ENCODE measurements around the gene EIF2B4.
"Not testable (repeated sequence)": the region's sequence is repeated elsewhere in the genome, so short reads cannot be mapped to it uniquely, and the experiment has no call there.

Gene EIF2B4

DNA sequence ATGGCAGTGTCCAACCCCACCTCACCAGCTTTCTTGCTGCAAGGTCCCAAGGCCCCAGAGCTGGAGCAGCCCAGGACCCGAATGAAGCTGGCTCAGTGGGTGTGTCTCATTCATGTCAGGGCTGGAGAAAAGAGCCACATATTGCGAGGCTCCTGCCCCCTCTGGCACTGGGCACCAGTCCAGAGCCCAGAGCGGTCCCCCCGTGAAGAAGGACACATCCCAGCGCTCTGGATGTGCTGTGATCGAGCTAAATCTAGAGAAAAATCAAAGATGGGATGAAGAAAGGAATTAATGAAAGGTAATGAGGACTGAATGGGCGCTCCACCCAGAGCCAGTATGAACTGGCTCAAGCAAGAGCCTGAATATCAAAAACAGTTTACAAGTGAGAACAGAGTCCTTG, 34.0 kb downstream of the EIF2B4 start:
- DNase-seq (ENCODE audit: low spot score): no peak

DNA sequence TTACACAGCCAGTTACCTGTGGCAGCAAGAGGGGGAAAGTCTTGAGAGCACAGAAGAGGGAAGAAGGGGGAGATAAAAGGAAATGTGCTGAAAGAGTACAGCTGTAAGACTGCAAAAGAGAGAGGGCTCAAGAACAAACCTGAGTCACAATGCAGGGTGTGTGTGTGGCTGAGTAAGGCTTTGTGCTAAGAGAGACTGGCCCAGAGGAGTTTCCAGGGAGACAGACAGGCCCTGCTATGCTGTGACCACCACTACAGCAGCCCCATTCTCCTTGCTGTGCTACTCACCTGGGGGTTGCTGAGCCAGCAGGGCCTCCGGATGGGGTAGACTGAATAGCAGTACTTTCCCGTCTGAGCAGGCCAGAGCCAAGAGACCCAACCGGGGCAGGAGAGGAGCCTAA, 34.8 kb downstream of the EIF2B4 start:
- DNase-seq (ENCODE audit: low spot score): no peak

DNA sequence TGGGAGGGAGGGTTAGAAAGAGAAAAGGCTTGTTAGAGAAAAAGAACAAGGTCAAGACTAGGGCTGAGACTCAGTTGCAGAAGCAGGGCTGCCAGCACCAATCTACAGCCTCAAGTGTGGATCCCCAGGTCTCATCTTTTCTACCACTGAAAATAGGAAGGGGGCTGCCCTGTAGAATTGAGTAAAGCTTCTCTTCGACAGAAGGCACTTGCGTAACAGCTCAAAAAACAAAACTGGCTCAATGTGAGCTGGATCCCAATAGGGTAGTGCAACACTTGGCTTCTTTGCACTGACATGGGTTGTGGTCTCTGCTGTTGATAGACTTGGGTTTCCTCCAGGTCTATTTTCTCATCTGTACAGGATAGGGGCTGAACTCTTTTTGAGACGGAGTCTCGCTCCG, 45.4 kb downstream of the EIF2B4 start:
- no peak for DNase-seq (ENCODE audit: low spot score)

DNA sequence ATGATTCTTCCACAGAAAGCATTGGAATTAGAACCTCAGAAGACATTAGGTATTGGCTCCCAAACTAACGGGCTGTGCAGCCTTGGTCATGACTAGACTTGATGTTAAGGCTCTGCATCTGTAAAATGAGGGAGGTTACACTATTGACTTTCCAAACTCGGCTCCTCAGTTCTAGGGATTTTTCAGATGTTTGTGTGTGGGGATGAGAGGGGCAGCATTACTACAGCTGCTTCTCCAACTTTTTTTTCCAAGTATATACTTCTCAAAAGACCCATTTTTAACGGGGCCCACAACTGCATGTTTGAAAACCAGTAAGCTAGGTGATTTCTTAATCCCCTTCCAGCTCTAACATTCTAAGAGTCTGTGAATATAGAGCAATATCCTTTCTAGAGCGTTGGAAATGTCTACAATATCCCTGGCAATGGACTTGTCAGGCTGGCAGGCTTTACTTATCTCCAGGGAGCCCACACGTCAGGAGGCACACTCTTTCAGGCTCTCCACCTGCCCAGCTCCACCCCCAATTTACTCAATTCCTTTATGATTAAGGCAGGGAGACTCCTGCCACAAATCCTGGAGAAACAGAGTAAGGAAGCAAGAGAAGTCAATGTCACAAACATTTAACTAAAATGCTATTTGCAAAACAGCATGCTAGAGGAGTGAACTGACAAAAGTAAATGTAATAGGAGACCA, 46.4 kb downstream of the EIF2B4 start:
- DNase-seq (ENCODE audit: low spot score): peak; percentile 37

DNA sequence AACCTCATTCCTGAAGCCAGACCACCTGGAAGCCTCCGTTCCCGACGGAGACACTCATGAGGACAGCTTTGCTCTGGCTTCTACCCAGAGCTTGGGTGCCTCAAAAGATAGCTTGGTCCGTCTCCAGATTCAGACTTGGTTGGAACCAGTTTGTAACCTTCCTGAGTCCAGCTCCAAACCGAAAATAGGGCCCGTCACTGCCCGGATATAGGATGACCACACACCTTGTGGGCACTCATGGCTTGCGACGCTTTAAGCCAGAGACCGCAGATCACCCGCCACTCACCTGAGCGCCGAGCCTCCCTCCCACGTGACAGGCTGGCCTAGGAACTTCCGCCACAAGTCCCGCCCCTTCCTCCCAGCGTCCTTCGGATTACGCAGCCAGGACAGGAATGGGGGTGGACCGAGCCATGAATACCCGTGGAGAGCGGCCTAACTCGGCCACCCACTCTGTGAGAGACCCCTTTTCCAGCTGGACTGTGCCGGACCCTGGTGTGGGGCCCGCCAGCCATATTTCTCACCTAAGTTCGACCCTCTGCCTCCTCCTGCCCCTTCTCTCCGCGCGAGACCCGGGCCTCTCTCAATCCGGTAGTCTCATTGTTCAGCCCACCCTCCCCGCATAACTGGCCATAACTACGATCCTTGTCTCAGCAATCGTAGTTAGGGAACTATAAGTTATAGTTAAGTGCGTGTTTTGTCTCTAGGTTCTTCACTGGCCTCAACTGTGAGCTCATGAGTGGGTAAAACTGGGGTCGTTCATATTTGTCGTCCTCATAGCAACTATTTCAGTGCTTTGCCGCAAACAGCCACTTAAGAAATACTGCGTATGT, 47.2 kb downstream of the EIF2B4 start, which contains the start of gene MPV17:
Gene MPV17, minus strand, starts transcription at position 332 of the 830 bp plus-strand sequence. CDS start 580 bp downstream, outside the sequence.
- DNase-seq (ENCODE audit: low spot score): peak; percentile 94

DNA sequence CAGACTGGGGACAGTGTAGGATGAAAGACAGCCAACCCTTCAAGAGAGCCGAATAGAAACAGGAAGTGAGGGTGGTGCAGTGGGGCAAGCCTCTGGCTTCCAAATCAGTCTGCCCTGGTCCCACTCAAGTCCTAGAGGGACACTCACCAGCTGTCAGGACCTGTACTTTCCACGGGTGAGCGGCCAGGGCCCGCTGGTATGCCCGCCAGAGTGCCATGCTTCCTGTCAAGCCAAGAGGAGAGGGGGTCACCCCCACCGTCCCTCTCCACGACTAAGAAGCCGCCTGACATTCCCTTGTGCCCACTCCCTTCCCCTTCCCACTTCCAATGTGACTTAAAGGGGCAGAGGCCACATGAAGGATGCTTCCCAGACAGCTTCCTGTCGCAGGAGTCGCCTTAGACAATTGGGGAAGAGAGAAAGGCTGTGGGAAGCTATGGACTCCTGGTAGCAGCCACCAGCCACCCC, 47.8 kb downstream of the EIF2B4 start:
- DNase-seq (ENCODE audit: low spot score): peak; percentile 16

DNA sequence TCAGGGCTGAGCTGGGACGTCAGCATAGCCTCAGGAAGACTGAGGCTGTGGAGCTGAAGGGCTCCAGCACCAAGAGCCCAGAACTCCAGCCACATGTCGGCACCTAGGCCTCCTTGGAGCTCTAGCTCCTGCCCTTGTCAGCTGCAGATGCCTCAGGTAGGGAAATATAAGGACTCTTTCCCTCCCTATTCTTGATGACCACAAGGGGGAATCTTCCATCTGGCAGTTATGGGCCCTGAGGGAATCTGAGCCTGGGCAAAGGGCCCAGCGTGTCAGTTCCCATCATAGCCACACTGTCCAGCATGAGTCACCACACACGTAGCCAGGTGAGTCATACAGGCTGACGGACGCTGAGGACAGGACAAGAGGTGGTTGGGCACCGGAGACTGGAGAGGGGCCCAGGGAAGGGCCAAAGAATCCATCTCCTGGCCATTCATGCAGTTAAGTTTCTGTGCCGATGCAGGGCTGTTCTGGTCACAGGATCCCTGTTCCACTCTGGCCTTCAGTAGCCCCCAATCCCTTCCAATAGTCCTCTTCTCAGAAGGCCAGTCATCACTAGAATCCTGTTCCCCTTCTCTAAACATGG, 49.1 kb downstream of the EIF2B4 start:
- peak; percentile 94 for DNase-seq (ENCODE audit: low spot score)

DNA sequence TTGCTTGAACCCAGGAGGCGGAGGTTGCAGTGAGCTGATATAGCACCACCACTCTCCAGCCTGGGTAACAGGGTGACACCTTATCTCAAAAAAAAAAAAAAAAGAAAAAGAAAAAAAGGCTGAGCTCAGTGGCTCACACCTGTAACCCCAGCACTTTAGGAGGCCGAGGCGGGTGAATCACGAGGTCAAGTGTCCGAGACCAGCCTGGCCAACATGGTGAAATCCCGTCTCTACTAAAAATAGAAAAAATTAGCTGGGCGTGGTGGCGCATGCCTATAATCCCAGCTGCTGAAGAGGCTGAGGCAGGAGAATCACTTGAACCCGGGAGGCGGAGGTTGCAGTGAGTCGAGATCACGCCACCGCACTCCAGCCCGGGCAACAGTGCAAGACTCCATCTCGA, 50.3 kb downstream of the EIF2B4 start:
- not testable (repeated sequence) for DNase-seq (ENCODE audit: low spot score)

DNA sequence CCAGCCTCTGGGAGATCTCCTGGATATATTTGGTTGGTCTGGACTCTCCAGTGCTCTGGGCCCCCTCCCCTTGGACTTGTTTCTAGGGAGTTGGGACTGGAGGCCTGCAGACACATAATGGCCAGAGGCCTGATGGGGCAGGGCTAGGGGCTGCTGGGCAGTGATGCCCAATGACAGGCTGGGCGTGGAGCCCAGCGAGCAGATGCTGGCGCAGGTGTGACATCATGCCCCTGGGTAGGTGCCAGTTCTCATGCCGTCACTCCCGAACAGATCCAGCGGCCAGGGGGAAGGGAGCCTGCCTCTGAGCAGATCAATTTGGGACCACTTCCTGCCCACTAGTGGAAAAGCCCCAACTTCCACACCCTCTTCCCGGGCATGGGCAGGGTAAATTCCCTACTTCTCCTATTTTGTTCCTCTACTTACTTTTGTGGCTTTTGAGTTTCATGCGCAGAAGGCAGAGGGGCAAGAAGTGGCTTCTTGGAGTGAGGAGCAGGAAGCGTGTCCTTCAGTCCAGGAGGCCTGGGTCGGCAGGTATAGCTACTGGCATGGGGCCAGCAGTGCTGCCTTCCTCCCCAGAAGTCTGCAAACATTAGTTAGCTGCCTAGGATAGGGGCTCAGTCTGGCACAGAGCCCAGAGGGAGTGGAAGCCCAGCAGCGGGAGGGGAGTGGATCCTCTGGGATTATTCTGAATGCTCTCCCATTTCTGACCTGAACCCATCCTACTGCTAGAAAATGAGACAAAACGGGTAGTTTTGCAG, 53.3 kb downstream of the EIF2B4 start:
- no peak for DNase-seq (ENCODE audit: low spot score)

DNA sequence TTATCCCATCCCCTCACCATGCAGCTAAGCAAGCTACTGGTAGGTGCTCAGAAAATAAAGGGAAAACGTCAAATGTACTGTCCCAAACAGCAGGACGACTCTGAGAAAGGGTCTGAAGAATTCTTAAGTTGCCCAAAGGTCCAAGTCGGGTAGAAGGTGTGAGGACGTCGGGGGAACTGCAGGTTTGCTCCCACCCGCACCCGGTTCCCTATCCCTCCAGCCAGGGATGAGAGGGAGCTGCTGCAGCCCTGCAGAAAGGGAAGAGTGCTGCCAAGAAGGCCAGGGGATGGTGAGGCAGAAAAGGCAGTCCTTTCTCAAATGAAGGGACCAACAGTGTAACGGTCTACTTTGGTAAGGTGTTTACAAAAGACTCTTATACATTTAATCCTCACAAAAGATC, 55.0 kb downstream of the EIF2B4 start:
- no peak for DNase-seq (ENCODE audit: low spot score)

DNA sequence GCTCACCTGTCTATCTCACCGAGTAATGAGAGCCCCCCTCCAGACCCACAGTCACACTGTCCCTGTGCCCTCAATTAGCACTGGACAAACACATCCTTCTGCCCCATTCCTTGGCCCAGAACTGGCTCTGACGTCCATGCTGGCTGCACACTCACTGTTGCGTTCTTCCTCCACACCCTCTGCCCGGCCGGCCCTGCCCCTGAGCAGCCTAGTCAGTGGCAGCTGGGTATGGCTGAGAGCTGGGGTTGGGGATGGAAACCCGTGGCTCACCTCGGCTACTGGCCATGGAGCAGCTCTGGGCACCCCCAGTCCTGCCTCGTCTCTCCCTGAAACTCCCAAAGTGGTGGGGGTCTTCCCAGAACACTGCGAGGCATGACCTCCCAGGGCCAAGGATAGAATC, 55.4 kb downstream of the EIF2B4 start:
- DNase-seq (ENCODE audit: low spot score): no peak

Measured in LoVo (cell line).